Activated naive CD8-positive, alpha-beta T cell treated with anti-CD3 and anti-CD28 coated beads, Interleukin-2, amount 50 U/mL, for 16 hours (primary cell): ENCODE results near the gene ACER1.
"Not testable (repeated sequence)": the region's sequence is repeated elsewhere in the genome, so short reads cannot be mapped to it uniquely, and the experiment has no call there.

Experiments
- DNase-seq: peaks from one replicate; pipeline ENCODE4 v3.0.0-alpha.2; 2020; ENCODE audit warnings: low read depth, low spot score

The ACER1 gene

DNA sequence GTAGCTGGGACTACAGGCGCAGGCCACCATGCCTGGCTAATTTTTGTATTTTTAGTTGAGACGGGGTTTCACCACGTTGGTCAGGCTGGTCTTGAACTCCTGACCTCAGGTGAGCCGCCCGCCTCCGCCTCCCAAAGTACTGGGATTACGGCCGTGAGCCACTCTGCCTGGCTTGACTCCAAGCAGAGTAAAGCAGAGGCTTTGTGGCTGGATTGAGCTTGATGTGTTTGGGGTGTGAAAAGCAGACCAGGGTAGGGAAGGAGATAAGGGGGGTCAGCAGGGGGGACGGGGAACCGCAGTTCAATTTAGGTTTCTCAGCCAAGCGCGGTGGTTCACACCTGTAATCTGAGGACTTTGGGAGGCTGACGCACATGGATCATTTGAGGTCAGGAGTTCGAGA is 23.8 kb upstream of the ACER1 start:
- no peak for DNase-seq

DNA sequence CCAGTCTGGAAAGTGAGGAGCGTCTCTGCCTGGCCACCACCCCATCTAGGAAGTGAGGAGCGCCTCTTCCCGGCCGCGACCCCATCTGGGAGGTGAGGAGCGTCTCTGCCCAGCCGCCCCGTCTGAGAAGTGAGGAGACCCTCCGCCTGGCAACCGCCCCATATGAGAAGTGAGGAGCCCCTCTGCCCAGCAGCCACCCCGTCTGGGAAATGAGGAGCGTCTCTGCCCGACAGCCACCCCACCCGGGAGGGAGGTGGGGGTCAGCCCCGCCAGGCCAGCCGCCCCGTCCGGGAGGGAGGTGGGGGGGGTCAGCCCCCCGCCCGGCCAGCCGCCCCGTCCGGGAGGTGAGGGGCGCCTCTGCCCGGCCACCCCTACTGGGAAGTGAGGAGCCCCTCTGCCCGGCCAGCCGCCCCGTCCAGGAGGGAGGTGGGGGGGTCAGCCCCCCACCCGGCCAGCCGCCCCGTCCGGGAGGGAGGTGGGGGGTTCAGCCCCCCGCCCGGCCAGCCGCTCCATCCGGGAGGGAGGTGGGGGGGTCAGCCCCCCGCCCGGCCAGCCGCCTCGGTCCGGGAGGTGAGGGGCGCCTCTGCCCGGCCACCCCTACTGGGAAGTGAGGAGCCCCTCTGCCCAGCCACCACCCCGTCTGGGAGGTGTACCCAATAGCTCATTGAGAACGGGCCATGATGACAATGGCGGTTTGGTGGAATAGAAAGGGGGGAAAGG is 22.1 kb upstream of the ACER1 start:
- not testable (repeated sequence) for DNase-seq

DNA sequence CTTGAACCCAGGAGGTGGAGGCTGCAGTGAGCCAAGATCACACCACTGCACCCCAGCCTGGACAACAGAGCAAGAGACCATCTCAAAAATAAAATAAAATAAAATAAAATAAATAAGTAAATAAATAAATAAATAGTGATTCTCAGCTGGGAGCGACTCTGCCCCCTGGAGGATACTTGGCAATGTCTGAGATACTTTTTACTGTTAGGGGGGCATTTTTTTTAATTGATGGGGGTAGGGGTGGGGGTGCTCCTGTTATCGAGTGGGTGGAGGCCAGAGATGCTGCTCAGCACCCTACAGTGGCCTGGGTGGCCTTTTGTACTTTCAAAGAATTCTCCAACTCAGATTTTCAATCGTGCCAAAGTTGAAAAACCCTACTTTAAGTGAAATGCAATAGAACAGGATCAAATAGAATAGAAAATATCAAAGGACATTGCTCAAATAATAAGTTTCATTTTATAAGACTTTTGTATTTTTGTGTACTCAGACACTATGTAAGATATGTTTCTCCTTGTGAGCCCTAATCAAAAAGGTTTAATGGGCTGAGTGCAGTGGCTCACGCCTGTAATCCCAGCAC is 20.8 kb upstream of the ACER1 start:
- no peak for DNase-seq

DNA sequence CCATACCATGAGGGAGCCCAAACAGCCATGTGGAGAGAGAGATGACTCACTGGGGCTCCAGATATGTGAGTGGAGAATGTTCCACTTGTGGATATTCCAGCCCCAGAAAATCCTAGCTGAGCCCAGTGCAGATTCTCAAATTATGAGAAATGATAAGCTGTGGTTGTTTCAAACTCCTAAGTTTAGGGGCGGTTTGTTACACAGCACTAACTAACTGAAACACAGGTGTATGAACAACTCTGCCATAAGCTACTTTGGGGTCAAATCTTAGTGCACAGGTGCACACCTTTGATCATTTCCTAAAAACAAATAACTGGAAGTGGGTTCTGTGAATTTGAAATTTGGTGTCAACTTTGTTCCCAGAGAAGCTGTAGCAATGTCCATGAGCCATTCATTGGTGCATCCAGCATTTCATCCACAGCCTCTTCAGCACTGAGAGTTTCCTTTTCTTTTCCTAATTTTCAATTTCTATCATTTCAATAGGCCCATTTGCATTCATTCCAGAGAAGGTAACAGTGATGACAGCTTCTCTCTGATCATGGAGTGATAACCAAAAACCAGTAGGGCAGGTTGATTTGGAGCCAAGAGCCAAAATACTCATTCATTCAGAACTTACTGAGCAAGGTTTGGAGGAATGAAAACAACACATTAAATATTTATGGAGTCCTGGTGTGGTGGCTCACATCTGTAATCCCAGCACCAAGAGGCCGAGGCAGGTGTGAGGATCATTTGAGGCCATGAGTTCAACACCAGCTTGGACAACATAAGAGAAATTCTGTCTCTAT is 19.2 kb upstream of the ACER1 start:
- DNase-seq: no peak

DNA sequence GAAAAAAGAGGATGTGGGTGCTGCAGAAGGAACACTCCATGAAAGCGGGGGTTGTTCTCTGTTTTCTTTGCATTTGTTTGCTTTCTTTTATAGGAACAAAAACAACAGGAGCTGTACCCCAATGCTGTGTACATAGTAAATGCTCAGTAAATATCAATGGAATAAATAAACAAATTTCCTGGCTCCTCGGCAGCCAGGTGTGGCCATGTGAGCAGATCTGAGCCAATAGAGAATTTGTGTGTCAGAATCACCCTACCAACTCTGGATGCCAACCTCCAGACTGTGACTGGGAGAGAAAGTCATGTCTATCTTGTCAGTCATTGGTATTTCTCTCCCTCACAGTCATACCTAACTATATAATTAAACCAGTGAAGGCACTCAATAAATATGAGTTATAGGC is 17.3 kb upstream of the ACER1 start:
- no peak for DNase-seq

DNA sequence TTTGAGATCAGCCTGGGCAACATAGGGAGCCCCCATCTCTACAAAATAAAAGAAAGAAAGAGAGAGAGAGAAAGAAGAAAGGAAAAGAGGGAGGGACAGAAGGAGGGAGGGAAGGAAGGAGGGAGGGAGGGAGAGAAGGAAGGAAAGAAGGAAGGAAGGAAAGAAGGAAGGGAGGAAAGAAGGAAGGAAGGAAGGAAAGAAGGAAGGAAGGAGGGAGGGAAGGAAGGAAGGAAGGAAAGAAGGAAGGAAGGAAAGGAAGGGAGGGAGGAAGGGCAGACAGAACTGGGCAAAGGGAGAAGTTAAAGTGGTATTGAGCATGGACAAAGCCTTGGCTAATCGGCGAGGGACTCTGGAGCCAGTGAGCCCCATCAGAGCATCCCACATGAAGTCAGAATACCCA is 15.9 kb upstream of the ACER1 start:
- DNase-seq: not testable (repeated sequence)

DNA sequence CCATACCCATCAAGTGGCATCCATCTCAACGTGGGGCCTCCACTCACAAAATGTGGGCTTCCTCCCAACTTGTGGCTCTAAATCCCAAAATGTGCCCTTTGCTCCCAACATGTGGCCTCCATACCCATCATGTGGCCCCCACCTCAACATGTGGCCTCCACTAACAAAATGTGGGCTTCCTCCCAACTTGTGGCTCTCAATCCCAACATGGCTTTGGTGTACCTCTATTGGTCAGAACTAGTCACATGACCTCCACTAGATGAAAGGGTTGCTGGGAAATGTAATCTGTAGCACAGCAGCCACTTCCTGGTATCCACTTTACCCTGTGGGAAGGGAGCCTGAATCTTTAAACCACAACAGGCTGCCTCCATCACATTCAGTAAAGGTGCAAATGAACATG is 10.1 kb upstream of the ACER1 start:
- no peak for DNase-seq

DNA sequence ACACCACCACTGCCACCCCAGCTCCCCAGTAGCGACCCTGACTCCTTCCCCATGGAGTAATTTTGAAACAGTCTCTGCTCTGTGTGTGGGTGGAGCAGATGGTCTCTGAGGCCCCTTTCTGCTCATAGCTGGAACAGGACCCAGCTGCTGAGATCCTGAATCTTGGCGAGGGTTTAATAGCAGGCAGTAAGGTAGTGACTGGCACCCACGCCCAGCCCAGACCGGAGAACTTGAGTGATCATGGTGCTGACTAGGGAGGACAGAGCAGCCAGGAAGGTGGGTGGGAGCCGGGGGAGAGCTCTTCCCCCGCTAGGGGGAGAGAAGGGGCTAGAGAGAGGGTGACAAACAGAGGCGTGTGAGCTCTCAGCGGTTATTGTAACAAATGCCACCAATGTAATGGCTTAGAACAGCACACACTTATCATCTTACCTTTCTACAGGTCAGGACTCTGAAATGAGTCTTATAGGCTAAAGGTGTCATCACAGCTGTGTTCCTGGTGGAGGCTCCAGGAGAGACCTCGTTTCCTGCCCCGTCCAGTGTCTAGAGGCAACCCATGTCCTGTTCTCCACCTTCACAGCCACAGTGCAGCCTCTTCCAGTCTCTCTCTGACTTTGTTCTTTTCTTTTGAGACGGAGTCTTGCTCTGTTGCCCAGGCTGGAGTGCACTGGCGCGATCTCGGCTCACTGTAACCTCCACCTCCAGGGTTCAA is 7.2 kb upstream of the ACER1 start:
- no peak for DNase-seq

DNA sequence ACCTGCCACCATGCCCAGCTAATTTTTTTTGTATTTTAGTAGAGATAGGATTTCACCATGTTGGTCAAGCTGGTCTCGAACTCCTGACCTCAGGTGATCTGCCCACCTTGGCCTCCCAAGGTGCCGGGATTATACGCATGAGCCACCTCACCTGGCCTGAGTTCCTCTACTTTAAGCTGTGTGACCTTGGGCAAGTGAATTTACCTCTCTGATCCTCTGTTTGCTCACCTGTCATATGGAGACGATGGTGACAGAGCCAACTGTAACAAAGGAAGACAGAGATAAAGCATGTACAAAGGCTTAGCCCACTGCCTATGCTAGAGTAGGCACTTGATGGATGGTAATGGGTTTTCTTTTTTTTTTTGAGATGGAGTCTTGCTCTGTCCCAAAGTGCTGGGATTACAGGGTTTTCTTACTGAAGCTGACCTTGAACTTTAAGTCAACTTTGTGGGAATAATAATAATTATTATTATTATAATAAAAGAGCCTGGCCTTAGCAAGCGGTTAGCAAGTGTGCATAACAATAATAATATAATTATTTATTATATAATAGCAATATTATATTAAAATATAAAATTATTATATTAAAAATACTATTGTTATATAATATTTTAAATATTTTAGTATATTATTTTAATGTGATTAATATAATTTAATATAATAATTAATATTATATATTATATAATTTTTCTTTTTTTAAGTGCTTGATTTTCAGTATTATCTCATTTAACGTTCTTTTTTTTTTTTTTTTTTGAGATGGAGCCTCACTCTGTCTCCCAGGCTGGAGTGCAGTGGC is 1.3 kb upstream of the ACER1 start:
- no peak for DNase-seq

DNA sequence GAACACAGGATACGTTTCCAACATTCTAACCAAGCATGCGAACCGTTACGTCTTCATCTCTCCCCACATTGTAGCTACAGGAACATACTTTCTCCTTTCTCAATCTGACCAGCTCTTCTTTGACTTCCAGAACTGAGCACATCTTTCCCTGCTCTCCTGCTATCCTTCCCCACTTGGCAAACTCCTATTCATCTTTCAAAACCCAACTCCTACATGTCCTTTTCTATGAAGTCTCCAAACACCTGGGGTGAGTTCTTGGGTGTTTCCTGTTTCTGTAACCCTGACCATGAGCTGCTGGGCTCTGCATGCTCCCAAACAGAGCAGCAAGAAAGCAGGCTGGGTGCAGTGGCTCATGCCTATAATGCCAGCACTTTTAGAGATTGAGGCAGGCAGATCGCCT is 6.6 kb downstream of the ACER1 start:
- DNase-seq: no peak

DNA sequence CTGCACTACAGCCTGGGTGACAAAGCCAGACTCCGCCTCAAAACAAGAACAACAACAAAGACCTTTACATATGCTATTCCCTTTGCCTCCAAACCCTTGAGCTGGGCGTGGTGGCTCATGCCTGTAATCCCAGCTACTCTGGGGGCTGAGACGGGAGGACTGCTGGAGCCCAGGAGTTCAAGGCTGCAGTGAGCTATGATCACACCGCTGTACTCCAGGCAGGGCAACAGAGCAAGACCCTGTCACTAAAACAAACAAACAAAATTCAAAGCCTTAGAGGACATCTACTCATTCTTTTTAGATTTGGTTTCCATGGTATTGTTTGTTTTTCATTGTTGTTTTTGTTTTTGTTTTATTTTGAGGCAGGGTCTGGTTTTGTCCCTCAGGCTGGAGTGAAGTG is 7.8 kb downstream of the ACER1 start:
- no peak for DNase-seq

DNA sequence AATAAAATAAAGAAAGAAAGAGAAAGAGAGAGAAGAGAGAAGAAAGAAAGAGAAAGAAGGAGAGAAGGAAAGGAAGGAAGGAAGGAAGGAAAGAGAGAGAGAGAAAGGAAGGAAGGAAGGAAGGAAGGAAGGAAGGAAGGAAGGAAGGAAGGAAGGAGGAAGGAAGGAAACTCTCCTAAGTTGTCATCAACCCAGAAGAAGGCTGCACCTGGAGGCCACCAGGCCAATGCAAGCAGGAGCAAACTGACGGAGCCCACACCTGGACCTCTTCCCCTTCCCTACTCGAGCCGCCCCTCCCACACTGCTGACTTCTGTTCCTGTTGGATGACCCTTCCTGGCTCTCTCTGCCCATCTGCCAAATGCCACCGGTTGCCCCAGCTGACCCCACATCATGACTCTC is 8.7 kb downstream of the ACER1 start:
- DNase-seq: no peak

DNA sequence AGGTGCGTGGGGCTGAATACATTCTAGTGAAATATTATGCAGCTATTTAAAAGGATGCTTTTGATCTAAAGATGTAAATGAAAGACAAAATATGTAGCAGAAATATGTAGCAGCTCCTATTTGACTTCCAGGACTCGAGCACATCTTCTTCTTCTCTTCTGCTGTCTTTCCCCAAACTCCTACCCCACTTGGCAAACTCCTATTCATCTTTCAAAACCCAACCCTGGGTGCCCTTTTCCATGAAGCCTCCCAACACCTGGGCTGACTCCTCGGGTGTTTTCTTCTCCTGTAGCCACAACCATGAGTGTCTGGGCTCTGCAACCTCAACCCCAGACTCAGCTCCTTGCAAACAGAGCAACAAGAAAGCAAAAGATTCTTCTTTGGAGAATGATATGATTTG is 11.1 kb downstream of the ACER1 start:
- no peak for DNase-seq

DNA sequence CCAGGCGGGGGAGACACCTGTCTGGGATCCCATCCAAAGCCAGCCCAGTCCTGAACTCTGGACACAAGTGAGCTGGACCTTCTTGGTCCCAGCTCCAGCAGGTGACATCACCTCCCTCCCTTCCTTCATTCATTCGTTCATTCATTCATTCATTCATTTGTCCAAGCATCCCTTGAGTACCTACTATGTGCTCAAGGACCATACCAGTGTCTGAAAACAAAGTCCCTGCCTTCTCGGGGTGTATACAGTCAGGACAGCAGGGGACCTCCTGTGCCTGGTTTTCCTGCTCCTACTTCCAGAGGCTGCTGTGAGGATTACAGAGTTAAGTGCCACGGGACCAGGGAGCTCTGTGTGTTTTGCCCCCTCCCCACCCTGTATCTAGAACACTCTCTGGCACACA is 14.0 kb downstream of the ACER1 start:
- no peak for DNase-seq

DNA sequence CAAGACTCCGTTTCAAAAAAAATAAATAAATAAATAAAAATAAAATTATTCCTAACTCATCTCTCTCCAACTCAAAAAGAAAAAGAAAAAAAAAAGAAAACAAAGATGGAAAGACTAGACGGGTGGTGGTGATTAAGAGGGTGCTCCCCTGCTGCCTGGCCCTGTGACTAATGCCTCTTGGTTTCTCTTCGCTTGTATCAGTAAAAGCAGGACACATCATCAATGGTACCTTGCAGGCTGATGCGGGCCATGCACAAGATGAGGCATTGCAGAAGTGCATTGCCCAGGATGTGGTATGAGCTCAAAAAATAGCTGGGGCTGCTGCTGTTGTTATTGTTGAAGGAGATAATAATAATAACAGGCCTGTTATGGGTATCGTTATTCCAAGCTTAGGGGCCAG is 14.6 kb downstream of the ACER1 start:
- DNase-seq: no peak

DNA sequence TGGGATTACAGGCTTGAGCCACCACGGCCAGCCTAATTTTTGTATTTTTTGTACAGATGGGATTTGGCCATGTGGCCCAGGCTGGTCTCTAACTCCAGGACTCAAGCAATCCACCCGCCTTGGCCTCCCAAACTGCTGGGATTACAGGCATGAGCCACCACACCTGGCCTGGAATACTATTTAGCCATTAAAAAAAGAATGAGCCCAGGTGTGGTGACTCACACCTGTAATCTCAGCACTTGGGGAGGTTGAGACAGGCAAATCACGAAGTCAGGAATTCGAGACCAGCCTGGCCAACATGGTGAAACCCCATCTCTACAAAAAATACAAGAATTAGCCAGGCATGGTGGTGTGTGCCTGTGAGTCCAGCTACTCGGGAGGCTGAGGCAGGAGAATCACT is 17.8 kb downstream of the ACER1 start:
- DNase-seq: not testable (repeated sequence)

DNA sequence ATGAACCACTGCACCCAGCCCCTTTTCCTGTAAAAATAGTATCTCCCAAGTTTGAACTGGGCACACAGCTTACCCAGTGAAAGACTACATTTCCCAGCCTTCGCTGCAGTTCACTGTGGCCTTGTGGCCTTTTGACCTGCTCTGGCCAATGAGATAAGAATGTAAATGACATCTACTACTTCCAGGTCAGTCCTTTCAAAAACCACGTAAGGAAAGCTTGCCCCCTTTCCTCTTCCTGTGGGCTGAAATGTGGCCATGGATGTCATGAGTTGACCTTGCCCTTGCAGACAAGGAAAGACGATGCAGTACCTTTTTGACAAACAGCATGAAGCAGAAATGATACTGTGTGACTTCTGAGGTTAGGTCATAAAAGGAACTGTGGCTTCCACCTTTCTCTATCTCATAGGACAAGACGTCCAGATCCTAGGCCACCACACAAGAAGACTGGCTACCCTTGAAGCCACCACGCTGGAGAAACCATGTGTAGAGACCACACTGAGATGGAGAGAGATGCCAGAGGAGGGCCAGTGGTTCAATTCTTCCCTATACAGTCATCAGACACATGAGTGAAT is 19.9 kb downstream of the ACER1 start:
- DNase-seq: no peak

DNA sequence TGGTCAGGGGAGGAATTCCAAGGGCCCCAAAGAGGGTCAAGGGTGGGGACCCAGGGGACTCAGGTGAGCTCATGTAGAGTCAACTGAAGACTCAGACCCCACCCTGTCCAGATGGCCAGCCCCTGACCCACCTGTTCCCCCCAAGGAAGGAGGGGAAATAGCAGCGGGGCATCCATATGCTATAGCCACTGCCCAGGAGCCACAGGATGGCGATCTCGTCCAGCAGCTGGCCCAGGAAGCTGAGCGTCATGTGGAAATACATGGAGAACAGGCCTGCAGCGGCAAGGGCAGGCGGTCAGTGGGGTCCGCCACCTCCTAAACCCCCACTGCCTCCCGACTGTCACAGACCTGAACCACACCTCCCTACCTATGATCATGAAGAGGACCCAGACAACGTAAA is 21.4 kb downstream of the ACER1 start:
- no peak for DNase-seq

DNA sequence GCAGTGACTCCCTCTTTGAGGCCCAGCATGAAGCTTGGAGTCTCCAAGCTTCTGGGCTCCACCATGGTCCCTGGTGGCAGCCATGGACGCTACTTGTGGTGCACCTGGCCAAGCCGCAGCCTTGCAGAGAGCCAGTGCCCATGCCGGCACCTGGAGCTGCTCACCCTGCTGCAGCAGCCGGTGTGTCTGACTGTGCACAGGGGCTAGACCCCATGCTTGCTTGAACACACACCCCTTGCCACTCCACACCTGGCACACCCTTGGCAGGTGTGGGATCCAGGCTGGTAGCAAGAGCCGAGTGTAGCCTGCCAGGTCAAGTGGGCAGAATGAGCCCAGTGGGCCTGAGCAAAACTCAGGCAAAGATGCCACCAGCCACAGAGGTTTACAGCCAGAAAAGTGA is 35.0 kb downstream of the ACER1 start:
- no peak for DNase-seq

DNA sequence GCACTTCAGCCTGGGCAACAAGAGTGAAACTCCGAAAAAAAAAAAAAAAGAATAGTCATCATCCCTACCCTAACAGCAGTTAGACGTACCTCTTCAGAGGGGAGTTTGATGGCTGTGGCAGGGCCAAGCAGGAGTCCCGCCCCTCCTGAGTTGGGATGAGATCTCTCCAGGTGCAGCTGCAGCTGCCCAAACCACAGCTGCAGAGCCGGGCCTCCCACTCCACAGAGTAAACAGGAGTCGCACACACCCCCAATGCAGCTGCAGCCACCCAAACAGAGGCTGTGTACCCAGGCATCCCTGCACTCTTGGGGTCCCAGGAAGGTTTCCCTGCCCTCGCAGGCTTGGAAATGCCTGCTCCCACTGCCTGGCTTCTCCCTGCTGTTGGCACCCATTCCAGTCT is 36.2 kb downstream of the ACER1 start:
- no peak for DNase-seq

DNA sequence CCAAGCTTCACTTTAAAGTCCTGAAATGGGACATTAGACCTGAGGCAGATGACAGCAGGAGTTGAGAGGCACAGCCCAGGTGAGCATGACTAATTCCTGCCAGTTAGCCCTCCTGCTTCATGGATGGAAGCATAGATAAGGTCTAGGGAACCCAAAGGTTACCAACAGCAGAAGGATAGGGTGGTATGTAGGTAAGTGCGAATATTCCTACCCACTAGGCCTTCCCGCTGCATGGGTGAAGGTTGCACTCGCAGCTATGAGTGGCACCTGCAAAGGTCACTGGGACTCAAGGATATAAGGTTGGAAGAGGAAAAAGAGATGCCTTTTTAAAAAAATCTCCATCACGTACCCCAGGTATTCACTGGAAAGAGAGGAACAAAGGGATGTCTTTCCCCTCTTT is 41.4 kb downstream of the ACER1 start:
- DNase-seq: no peak
